HCEC 1CT (cell line): ENCODE data around the gene TMEM132D.

ENCODE experiments used
- DNase-seq: peaks from one replicate; pipeline ENCODE4 v3.0.0-alpha.2; 2017

Gene TMEM132D

DNA sequence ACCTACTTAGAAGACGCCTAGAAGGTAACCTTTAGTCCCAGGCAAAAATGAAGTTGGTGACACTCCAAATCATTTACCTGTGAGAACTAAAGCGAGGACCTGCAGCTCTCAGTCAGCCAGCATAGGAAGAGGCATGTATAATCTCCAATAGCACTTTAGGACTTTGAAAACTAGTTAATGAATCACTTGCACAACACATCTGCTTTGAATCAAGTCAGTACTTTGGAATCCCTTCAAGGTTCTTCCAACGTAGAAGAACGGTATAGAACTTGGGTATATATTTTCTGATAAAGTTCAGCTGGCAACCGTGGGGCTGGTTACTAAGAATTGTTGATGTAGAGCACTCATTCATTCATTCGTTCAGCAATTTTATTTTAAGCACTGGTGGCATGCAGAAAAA is 251.9 kb downstream of the TMEM132D start:
- no peak for DNase-seq

DNA sequence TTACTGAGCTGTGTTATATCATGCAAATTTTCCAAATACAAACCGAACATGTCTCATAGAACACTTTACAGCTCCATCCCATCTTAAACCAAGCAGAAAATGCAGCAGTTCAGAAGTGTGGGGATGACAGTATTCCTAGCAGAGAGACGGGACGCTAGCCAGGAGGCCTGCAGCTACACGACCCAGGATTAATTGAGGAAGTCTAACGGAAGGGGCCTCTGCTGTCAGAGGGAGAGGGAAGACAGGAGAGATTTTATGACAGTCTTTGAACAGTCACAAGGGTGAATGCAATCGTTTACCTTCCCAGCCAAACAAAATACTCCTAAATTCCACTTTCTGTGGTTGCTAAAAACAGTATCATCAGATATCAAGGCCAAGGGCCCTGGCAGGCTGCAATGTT is 261.9 kb downstream of the TMEM132D start:
- DNase-seq = no peak

DNA sequence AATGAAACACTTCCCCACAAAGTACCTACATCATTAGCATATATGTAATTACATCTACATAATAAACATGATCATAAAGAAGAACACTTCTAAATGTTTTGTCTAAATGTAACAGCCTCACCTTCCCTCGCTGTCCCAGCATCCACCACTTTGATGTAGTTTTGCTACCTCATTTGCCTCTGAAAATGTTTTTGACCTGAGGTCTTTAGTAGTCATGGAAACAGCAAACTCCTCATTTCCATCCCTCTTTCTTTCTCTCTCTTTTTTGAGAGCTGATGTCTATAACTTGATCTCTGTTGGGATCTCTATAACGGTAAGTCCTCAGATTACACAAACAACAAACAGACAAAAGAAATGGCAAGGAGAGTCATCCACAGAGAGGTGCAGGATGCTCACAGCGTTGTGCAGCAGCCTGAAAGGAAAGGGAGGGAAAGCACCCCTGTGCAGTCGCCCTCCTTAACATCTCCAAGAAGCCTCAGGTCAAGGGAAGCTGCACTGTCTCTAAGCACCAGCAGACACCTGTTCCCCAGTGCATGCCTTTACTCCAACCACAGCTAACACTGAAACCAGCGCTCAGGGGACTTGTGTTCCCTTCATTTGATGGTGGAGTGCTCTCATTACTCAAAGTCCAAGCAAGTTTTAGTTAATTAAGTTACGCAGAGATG is 268.7 kb downstream of the TMEM132D start:
- DNase-seq = no peak

DNA sequence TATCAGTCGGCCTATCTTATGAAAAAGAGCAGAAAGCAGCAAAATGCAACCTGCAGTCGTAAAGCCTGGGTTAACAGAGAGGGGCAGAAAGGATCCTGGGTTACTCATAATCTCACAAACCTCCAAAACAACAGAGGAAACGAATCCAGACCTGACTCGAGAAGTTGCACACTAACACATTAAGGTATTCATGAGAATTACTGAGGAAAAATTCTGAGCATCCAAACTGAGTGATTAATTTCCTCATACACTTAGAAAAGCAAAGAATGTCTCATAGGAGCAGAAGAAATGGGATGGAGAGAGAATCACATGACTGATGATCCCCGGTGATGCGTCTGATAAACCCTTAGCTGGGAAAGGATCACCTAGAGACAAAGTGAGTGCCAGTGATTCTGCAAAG is 272.5 kb downstream of the TMEM132D start:
- no peak for DNase-seq

DNA sequence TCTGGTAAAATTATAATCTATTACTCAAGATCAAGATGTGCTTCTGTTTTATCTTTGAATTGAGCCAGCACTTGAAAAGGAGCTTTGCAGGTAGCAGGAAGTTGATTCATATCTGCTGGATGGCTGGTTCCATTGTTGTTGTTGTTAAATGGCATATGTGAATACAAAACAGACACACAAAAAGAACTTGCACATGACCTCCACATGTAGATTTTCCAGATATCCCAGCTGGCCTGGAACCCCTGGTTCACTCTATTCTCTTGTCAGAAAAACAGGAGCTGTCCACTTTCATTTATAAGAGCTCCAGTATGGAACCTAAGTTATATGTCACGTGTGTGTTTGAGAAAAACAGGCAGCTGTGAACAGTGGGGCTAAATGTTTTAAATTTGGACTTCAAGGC is 273.9 kb downstream of the TMEM132D start:
- DNase-seq = no peak

DNA sequence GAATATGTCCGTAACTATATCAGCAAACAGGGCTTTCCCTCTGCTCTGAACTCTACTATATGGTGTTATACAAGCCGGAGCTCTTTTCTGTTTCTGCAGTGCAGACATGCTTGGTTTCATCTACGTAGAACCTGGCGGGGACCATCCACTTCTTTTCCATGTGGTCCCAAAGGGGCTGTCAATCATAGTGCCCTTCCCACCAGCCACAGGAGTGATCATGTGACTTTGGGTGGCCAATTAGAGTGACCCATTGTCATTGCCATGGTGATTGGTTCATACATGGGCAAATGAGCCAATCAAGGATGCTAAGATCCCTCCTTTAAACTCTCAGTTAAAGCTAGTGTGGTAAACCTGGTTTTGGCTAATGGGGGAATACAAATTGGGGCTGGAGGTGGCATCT is 281.3 kb downstream of the TMEM132D start:
- DNase-seq = no peak

DNA sequence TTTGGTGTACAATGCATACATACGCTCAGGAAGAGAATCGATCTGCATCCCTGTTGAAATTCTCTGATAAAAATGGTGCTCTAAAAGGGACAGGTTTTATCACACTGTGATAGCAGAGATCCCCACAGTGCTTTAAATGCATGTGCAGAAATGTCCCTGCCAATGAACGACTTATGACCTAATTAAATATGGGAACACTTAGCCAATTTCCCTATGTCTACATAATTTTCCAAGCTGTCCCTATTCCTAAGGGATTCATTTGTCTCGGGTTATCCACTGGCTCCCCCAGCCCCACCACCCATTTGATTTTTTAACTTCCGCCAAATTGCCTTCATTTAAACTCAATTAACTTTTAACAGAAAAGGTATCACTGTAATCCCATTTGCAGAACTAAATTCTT is 284.6 kb downstream of the TMEM132D start:
- DNase-seq = no peak

DNA sequence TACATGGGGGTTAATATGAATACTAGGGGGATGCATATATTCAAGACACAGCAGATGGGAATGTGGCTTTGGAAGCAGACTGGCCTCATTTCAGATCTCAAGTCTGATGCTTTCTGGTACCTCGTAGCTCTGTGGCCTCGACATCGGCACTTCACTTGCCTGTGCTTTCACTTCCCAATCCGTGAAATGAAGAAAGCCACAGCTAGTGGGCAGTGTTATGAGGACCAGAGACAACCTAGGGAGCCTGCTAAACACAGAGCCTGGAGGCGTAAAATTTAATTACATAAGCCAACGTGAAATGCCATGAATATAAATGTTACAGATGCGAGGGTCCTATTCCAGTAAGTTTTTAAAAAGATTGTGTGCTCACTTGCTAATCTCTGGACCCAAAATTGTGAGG is 286.0 kb downstream of the TMEM132D start:
- no peak for DNase-seq

DNA sequence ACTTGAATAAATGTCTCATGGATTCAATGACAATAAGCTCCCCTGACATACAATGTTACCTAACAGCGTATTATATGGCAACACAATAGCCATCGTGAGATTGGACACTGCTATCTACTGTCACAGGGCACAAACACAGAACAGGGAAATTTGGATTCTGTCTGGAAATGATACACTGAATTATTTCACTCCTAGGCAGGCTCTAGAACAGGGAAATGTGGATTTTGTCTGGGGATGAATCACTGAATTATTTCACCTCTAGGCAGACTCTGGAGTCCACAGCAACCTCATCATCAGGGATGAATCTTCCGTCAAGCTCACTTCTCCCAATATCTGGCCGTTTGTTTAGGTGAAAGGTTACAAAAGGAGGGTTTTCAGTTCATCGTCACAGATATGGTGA is 288.8 kb downstream of the TMEM132D start:
- no peak for DNase-seq

DNA sequence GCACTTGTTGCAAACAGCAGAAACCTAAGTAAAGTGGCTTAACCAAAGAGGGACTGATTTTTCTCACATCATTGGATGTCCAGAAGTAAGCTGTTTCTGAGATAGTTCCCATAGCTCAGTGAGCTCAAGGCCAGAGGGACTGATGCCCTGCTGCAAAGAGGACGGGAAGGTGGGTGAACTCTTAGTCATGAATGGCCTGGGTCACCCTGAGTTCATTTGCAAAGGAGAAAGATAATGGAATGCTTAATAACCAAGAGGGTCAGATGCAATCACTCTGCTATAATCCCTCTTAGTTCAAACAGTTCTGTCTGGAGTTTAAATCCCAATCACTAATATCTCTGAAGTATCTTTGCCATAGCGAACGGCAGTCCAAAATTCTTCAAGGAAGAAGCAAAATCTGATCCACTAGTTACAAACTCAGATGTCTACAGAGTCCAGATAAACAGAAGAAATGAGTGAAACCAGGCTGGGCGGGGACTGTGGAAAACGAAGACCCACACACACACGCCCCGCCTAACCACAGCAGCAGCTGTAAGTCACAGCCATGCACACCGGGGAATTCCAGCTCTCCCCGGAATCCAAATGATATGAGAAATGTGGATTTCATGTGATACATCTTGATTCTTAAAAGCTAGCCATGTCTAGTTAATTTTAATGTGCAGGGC is 289.5 kb downstream of the TMEM132D start:
- DNase-seq = no peak

DNA sequence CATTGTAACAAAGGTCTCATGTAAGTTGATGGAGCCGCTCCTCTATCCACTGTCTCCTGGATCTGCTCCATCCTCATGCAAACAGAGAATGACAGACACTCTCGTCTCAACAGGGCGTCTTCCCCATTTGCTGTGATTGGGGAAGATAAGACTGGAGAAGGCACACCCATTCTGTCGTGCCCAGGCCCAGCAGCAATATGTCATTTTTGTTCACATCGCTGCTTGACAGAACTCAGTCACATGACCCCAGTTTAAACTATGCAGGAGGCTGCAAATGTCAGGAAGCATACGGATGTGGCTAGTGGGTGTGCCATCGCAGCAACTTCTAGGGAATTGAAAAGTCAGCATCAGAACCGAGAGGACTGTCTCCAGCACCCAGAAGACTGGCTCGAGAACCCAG is 290.5 kb downstream of the TMEM132D start:
- DNase-seq = no peak

DNA sequence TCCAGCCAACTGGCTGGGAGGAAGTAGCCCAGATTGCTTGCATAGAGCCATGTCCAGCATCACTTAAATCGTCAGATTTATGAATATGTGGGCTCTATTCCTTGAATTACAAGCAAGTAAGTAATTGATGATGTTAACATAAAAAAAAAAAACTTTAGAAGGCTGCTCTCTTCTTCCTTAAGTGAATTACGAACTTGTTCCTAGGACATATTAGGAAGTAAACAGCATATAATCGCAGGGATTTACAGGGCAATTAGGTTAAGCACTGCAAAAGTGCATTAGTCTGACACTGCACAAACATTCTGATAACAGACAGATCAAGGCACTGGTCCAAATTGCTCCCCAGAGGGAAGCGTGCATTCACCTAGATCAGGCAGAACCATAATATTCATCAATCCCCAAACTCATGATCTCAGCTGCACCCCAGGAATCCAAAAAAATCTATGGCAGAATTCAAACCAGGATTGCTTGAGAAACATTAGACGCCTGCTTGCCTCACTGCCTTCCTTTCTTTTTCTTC is 293.2 kb downstream of the TMEM132D start:
- no peak for DNase-seq

DNA sequence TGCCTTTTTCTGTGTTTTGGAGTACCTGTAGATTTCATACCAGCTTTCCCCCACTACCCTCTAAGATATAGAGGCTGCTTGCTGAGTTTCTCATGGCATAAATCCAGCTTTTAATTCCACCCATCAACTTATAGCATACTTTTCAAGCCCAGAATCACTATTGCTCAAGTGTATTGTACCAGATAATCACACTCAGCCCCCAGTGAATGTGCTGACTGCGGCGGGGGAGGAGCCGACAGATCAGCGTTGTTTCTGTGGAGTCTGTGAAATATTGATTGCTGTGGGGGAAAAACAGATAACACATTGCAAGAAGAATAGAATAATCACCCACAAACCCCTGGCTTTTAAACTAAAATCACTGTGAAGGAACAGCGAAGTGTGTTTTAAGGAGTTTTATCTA is 296.1 kb downstream of the TMEM132D start:
- no peak for DNase-seq

DNA sequence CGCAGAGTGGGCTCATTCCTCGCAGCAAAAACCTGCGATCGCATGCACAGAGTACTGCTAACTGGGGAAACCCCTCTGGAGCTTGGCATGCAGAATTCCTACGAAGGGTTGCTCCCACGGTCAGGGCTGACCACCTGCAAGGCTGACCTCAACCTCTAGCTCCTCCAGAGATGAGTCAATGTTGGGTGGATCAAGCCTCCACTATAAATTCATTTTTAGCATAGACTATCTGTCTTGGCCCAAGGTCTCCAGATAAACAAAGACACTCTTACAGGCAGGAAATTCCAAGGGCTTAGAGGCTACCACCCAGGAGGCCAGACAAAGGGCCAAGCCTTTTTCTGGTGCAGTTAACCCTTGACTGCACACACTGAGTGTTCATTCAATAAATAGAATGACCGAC is 296.5 kb downstream of the TMEM132D start:
- no peak for DNase-seq

DNA sequence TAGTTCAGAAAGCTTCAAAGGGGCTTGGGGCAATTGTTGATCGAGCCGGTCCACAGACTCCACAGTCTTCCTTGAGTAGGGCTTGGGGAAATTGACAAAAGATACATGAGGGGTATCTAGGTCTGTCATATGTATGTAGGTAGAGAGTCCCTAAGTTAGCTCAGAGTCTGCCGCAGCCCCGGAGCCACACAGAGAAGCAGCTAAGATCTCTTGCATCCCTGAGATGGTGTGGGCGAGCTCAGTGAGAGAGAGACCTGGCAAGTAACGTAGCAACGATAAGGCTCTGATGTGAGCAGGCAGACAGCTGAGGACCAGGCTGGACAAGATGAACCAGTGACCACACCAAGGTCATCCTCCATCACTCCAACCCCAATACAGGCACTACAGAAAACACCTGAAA is 297.6 kb downstream of the TMEM132D start:
- no peak for DNase-seq

DNA sequence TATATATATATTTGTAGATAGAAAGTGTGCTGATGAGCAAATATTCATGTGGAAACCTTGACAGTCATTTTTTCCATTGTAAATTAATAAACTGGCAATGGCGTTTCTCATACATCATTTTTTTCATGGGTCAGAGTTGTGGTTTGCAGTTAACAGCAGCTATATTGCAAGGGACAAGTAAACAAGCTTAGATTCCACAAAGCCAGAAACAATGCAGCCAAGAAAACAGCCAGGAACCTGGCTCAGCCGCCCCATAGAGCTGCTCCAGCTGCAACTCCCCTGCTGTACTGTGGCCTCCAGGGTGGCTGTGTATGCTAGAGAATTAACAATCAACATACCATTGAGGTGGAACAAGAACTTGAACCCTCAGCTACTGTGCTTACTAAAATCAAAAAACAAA is 298.2 kb downstream of the TMEM132D start:
- DNase-seq = no peak

DNA sequence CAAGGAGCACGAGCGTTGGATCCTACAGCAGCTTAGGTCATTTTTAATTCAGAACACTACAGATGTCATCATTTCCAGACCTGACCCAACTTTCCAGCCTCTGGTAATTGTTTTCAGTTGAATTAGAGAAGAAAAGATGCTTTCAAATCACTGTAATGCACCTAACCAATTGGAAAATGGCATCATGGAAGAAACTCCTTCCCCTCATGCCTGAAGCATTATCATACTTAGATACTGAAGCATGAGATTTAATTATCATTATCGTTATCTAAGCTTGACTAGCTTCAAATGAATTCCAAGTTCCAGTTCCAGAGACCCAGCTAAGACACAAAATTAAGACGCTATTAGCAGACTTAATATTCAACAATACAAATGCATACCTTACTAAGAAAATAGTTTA is 299.3 kb downstream of the TMEM132D start:
- no peak for DNase-seq

DNA sequence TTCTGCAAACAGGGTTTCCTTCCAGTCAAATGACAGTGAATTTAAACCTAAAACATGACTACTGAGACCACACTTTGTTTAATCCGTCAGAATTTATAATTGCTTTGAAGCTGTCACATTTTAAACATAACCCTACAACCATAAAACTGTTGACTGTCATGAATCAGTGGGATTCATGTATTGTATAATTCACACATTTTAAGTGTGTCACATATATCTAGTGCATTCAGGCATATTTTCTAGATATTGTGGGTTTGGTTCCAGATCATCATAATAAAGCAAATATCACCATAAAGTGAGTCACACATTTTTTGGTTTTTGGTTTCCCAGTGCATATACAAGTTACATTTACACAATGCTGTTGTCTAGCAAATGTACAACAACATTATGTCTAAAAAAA is 304.4 kb downstream of the TMEM132D start:
- no peak for DNase-seq

DNA sequence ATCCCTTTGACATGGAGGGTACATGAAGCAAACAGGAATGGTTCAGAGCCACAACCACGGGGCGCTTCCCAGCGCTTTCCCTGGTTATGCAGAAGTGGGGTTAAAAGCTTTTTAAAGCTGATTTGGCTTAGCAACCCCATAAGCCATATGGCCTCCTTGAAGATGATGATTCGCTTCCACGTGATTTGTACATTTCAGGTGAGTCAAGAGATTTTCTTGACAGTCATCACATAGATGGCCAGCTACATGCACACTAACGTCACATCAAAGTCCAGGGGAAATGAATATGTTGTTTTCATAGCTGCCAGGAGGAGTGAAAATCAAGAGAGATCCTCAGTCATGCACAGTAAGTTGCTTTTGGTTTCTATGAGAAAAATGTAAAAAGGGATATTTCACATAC is 309.7 kb downstream of the TMEM132D start:
- DNase-seq = no peak

DNA sequence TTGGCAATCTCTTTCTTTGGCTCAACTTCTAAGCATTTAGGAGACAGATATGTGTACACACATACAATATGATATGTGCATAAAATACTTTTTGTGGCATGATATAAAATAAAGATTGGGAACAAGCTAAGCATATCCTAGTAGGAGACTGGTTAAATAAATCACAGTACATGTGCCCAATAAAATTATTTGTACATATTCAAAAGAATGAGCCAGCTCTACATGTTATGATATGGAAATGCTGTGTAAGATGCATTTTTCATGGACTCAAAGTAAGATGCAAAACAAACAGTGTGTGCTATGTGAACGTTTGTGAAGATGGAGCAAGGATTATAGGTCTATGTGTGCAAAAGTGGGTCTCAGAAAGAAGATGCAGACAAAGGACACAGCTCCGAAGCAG is 311.4 kb downstream of the TMEM132D start:
- no peak for DNase-seq

DNA sequence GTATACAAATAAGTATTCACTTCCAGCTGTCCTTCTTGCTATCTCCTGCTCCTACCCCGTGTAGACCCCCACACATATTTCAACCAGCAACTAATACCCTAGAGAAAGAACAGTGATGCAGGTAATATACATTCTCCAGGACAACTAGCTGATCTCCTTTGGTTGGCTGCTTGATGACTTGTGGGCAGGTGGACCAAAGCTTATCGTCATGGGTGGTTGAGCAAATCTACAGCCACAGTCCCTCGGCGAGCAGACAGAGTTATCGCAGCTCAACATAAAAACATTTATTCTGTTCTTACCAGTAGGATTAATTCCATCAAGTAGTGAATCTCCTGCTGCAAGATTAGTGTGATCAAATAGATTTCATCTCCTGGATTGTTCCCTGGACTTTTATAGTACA is 314.3 kb downstream of the TMEM132D start:
- DNase-seq = no peak

DNA sequence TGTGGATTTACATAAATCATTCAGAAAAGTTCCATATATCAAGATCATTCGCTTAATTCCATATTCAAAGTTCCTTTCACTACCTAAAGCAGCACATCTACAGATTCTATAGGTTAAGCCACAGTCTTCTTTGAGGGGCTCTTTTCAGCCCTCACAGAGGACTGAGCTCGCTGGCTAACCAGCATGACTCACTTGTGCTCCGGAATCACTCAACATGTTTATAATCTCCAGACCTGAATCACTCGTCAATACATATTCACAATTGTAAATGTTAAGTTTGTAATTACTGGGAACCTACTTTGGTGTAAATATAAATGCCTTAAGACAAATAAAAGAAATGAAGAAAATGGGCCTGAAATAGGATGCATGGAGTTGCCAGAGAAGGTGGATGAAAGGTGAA is 315.7 kb downstream of the TMEM132D start:
- no peak for DNase-seq

DNA sequence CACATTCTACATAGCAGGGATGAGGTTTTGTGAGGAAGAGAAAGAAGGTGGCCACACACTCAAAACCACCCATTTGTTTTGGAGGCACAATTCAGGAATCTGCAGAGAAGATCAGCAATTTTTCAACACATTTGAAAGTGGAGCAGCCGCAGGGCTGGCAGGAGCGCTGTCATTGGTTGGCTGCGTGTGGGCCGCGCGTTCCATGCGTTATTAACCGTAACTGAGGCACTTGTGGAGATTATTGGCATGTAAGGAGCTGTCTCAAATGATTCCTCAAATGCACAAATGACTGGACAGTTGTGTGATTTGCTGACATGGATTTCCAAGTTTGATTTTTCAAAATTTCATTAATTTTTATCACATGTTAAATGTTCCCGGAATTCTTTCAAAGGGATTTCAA is 318.5 kb downstream of the TMEM132D start:
- DNase-seq = no peak

DNA sequence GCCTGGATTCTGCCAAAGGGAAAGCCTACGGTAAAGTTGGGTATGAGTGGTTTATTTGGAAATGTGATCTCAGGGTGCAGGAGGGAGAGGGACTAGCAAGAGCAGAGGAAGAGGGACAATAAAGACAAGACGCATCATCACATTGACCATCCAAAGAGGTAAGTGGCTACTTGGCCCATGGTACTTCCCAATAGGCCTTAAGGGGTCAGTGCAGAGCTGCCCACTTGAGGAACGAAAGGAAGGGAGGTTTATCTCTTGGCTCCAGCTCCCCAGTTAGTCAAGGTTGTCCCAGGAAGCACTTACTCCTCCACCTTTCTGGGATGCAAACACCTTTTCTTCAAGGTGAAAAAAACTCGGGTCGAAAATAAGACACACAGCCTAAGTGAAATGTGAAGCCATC is 323.9 kb downstream of the TMEM132D start:
- no peak for DNase-seq

DNA sequence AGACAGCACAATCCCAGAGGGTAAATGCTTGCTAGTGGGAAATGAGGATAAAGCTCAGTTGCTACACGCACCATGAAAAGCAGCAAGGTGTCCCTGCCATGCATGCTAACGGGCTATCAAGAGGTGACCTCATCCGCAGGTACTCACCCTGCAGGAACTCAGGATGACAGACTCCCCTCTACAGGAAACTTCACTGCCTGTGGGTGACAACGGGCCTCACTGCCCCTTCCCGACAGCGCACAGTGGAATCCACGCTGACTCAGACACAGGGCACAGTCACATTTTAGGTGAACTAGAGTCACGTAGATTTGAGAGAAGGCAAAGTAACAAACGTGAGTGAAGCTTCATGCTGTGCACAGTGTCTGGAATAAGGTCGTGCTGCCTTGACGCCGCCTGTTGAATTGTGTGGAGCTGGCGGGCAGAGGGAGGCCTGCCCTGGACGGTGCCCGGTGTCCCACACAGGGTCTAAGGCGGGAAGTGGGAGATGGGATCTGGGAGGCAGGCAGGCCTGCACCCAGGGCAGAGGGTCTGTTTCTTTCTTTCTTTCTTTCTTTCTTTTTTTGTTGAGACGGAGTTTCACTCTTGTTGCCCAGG is 331.8 kb downstream of the TMEM132D start:
- DNase-seq = no peak
